Occipital lobe (tissue), 3 donors: ENCODE results near the gene ATP2A2. TPM values are rescaled to one million over a fixed set of nuclear protein-coding genes. Genes with fewer than 3 reads are reported as not detected.
"Not testable (repeated sequence)": the region's sequence is repeated elsewhere in the genome, so short reads cannot be mapped to it uniquely, and the experiment has no call there.

Experiments used
- DNase-seq: peaks from one replicate; lab custom pipeline; 2025; lab: John Stamatoyannopoulos, UW
- small RNA-seq: library from RNA; depleted of rRNA; stranded (forward); fragments of <200 nt; gene quantifications from one replicate; pipeline ENCODE3, GENCODE V24; 2014
- total RNA-seq: library from RNA; depleted of rRNA; stranded (reverse); fragments of >200 nt; gene quantifications from one replicate; pipeline ENCODE4 v1.2.3, GENCODE V29; 2014

The ATP2A2 gene
- total RNA-seq, 1 donor from 2014 or later, result 161 TPM

GRCh38 chr12:110366321-110367142 is 85.5 kb downstream of the ATP2A2 start:
- DNase-seq, result no peak

DNA sequence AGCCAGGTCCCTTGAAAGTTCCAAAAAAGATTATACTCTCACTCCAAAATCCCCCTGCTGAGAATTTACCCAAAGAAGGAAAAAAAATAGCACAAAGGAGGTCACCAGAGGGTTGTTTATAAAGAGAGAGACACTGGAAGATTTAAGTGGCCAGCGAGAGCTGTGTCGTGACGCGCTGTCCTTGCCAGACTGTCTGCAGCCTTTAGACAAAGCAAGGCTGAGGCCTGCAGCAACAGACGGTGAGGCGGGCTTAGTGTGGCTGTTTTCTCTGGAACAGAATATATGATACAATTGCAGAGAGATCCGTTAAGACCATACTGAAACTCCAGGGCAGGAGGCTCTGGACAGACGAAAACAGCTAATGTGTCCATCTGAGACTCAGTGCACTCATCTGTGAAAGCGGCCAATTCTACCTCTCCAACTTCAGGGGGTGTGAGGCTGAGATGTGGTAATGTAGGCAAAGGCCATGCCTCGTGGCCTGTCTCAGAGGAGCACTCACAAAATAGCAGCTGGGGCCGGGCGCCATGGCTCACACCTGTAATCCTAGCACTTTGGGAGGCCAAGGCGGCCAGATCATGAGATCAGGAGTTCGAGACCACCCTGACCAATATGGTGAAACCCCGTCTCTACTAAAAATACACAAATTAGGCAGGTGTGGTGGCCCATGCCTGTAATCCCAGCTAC is 86.3 kb downstream of the ATP2A2 start:
- DNase-seq, result no peak

GRCh38 chr12:110369992-110370391 is 88.9 kb downstream of the ATP2A2 start:
- no peak for DNase-seq

DNA sequence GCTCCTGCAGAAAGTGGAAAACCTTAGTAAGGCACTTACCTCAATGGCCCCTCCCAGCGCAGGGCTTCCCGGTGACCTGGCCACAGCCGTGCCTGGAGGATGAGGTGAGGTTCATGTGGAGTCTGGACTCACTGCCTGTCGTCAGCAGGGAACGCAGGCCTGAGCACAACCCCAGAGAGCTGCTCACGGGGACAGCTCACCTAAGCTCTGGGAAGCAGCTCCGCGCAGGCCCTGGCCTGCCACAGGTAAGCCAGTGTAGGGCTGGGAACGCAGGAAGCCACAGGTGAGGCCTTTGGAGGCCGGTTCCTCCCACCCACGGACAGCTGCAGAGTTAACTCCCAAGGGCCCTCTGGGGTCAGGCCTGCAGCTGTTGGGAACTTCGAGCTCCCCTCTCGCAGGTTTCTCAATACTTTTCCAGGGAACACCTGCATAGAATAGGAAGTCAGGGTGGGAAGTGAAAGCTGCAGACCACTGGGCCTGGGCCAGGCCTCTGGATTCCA is 89.7 kb downstream of the ATP2A2 start:
- no peak for DNase-seq

- DNase-seq, result no peak
Observed at GRCh38 chr12:110371408-110372055, 90.5 kb downstream of the ATP2A2 start.

DNA sequence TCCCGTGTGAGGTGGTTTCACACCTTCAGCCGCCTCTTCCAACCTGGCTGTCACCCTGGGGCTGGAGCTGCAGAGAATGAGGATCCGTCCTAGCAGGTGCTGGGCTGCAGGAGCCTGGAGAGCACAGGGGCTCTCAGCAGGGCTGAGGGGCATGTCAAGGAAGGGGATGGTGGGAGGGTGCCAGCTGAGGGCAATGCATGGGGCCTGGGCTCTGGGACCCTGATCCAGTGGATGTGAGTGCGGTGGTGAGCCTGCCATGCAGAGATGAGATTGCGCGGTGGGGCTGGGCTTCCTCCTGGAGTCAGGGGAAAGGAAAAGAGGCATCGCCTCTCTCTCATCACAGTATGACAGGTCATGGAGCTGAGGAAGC is 91.0 kb downstream of the ATP2A2 start:
- DNase-seq, result no peak

DNA sequence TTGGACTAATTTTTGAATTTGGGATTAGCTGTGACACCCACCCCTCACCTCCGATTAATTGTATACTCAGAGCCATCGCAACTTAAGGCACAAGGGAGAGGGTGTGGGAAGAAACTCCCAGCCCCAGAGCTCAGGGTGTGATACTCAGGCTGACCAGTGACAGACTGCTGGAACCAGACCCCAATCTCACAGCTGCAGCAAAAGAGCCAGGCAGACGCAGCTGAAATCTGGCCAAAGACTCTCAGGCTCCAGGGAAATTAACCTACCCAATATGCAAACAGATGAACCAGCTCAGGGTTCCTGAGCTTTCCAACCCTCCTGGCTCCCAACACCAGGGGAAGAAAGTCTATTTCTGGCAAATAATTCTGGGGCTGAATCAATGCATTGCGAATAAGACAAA is 92.0 kb downstream of the ATP2A2 start:
- DNase-seq, result no peak

DNA sequence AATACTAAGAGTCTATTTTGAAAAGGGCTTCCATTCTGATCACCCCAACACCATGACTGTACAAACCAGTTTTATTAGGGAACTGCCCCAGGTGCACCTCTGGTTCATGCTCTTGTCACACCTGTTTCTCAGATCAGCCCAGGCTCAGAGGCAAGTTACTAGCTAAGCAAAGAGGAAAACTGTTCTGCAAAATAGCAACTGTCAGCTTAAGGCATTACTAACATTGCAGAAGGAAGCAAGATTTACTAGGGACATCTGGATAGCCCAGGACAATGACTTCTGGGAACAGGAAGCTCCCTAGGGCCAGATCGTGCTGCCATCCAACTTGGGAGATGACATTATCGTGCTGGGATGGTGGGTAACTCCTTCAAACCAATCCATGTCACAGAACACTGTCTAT is 92.4 kb downstream of the ATP2A2 start:
- DNase-seq, result no peak

DNA sequence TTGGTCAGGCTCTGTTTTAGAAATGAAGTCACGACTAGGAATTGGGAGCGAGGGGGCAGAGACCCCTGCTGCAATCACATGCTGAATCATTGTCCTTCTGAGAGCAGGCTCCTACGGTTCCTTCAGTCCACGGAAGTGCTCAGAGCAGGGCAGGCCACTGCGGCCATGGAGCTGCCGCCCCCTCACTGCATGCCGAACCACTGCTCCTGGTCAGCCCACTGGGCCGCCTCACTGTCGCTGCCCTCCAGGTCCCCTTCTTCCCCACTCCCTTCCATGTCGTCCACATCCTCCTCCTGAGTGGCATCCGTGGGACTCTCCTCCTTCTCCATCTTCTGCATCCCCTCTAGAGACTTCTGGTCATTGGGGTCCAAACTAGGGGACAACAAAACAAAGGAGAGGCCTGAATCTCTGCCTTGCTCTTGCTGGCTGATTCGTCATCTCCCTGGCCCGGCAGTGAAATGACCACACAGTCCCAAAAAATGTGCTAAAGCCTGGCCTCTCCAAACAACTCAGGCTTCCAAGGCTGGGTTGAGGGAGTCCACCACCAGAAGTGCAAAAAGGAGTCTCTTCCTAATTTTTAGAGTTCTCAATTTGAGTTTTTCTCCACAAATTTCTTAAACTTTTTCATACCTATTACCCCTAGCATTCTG is 93.0 kb downstream of the ATP2A2 start:
- no peak for DNase-seq

DNA sequence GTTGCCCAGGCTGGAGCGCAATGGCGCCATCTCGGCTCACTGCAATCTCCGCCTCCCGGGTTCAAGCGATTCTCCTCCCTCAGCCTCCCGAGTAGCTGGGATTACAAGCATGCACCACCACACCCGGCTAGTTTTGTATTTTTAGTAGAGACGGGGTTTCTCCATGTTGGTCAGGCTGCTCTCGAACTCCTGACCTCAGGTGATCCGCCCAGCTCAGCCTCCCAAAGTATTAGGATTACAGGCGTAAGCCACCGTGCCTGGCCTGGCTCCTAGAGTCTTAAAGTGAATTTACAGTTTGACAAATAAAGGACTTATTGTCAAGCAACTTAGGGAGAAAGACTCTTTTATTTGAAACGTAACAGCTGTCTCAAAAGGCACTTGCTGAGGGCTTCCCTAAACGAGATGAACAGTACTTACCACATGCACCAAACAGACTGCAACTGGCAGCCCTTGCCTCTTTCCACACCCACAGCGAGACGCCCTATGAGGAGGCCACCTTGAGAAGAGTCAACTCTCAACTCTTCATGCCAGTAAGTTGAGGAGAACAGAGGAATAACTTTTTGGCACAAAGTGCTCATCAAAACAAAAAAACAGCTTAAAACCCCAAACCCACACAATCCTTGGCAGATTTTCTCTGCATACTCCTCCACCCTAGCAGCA is 97.2 kb downstream of the ATP2A2 start:
- DNase-seq, result not testable (repeated sequence)

- no peak for DNase-seq
Observed at GRCh38 chr12:110379197-110379596, 98.2 kb downstream of the ATP2A2 start.

- no peak for DNase-seq
Observed at GRCh38 chr12:110379631-110380030, 98.6 kb downstream of the ATP2A2 start.

DNA sequence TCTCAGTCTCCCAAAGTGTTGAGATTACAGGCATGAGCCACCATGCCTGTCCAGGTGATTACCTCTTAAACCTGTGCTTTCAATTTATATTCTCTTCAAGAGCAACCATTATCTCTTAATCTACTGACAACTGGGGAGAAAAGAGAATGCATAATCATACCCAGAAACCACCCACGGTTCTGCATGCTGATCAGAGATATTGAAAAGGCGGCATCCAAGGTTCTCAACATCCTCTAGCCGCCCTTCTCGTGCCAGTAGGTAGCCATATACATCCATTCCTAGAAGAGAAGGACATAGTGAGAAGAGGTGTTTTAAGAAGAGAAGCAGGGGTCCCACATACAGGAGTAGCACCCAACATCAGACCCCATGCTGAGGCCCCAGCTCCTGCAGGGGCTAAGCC is 101.6 kb downstream of the ATP2A2 start:
- DNase-seq, result no peak

Small RNA genes lying within 50 kb of the gene (small RNA-seq; reads per million reads assigned to genes)
- not detected for gene RN7SL769P

Other genes starting within 250 kb of the ATP2A2 start
- gene C12orf76, start 232.7 kb upstream of the ATP2A2 start, total RNA-seq, result 84.5 TPM
- gene IFT81, start 156.9 kb upstream of the ATP2A2 start, total RNA-seq, result 90.6 TPM
- 45.5 TPM for gene ANAPC7, start 122.5 kb downstream of the ATP2A2 start, total RNA-seq
- 140 TPM for gene ARPC3, start 169.1 kb downstream of the ATP2A2 start, total RNA-seq
- 17.5 TPM for gene GPN3, start 187.0 kb downstream of the ATP2A2 start, total RNA-seq
- gene FAM216A, start 187.6 kb downstream of the ATP2A2 start, total RNA-seq, result 39.5 TPM
- 108 TPM for gene VPS29, start 220.9 kb downstream of the ATP2A2 start, total RNA-seq
- gene RAD9B, start 221.1 kb downstream of the ATP2A2 start, total RNA-seq, result 0.94 TPM